HEK293 (cell line): ENCODE data around the gene RILP.

Experiments used
- KLF9 ChIP-seq: fragments of 450-650 bp; formaldehyde crosslinking; IDR thresholded peaks from 2 replicates; pipeline ENCODE4 v1.5.1; 2016; ENCODE audit warnings: missing biosample characterization, missing genetic modification characterization, low read depth
- SP2 ChIP-seq: fragments of 450-650 bp; formaldehyde crosslinking; IDR thresholded peaks from 2 replicates; pipeline ENCODE4 v1.5.1; 2016; ENCODE audit warnings: missing biosample characterization, missing genetic modification characterization
- TF ChIP-seq, protein P1 (sequence below): fragments of 450-650 bp; formaldehyde crosslinking; IDR thresholded peaks from 2 replicates; pipeline ENCODE4 v1.5.1; 2016; ENCODE audit warnings: missing biosample characterization, missing genetic modification characterization

DNA sequence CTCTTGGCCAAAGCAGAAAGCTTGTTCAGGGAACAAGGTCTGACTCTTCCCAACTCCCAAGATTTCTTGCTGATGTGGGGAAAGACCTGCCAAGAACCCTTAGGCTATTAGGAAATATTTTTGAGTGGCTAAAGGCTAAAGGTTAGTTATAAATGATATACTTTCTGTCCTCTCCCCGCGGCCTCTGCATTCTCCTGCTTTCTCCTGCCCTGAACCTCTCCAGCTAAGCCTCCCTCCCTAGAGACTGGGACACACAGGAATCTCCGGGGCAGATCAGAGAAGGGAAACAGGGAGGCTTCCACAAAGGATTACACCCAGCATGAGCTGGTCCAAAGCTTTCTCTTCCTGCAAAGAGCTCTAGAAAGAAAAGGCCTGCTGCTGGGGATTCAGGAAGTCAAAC lies 23.3 kb downstream of the RILP start:
- TF ChIP-seq, protein P1, sequence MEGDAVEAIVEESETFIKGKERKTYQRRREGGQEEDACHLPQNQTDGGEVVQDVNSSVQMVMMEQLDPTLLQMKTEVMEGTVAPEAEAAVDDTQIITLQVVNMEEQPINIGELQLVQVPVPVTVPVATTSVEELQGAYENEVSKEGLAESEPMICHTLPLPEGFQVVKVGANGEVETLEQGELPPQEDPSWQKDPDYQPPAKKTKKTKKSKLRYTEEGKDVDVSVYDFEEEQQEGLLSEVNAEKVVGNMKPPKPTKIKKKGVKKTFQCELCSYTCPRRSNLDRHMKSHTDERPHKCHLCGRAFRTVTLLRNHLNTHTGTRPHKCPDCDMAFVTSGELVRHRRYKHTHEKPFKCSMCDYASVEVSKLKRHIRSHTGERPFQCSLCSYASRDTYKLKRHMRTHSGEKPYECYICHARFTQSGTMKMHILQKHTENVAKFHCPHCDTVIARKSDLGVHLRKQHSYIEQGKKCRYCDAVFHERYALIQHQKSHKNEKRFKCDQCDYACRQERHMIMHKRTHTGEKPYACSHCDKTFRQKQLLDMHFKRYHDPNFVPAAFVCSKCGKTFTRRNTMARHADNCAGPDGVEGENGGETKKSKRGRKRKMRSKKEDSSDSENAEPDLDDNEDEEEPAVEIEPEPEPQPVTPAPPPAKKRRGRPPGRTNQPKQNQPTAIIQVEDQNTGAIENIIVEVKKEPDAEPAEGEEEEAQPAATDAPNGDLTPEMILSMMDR = no peak
- TF ChIP-seq KLF9 (tag by site-specific recombination) (no peak), SP2 (tag by site-specific recombination) (no peak)
